Activated CD4-positive, alpha-beta T cell treated with anti-CD3 and anti-CD28 coated beads for 1 hour (primary cell): ENCODE results near the gene DVL3.
"Not testable (repeated sequence)": the region's sequence is repeated elsewhere in the genome, so short reads cannot be mapped to it uniquely, and the experiment has no call there.

ENCODE experiments used
- DNase-seq: peaks from one replicate; pipeline ENCODE4 v3.0.0-alpha.2; 2020

The DVL3 gene

DNA sequence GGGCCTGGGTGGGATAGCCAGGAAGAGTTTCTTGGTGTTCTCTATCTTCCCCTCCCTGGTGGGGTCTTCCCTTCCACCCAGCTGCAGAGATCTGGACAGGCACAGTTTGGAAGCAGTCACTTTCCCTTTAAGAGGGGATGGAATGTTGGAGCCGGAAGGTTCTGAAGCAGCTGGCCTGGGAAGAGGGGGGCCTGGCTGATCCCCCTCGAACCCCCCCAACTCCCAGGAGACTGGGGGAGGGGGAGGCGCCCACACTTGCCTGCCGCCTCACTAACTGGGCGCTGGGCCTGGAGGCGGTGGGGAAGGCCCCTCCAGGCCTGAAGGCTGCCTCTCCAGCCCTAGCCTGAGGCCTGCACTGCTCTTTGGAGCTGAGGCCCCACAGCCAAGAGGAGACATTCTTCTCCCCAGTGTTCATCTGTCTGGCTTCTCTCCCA, 1.4 kb downstream of the DVL3 start:
- DNase-seq, result no peak

DNA sequence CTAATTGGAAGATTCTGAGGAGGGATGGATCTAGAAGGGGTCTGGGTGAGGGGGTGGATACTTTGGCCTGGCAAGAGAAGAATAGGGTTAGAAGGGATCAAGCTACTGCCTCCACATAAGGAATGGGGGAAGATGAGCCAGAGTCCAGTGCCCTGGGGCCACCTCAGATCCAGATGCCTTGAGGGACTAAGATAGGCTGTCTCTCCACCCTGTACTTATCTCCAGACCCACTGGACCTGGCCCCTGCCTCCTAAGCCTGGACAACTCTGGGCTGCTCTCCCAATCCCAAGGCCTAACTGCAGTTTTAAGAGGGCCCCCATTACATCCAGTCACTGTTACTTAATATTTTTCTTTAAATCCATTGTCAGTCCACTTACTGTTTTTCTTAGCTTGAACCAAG, 2.0 kb downstream of the DVL3 start:
- no peak for DNase-seq

DNA sequence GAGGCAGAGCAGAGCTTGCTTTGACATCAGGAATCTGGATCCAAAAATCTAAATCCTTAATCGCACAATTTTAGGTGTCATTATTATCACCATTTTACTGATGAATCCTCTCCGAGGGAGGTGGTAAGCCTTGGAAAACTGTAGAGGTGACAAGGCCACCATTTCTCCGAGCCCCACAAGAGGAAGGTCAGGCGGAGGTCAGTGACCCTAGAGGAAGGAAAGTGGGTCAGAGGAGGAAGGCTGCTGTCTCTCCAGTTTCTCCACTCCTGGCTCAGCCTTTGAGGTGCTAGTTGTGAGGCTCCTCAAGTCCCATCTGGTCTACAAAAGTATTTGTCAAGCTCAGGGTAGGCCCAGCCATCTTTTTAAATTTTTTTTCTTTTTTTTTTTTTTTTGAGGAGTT, 3.2 kb downstream of the DVL3 start:
- no peak for DNase-seq

DNA sequence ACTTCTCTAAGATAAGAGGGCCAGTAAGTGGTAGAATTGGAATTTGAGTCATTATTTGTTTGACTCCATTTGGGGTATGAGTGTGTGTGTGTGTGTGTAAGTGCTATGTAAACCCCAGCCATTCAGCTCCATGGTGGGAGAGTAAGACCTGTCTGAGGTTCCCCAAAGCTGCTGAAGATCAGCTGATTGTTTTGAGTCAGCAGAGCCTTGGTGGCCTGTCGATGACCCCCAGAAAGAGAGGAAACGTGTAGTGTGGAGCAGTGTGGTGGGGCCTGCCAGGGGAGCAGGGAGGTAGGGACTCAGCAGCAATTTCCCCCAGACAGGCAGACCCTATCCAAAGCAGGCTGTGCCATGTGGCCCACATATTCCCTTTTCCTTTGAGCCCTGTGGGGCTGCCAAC, 5.3 kb downstream of the DVL3 start:
- no peak for DNase-seq

DNA sequence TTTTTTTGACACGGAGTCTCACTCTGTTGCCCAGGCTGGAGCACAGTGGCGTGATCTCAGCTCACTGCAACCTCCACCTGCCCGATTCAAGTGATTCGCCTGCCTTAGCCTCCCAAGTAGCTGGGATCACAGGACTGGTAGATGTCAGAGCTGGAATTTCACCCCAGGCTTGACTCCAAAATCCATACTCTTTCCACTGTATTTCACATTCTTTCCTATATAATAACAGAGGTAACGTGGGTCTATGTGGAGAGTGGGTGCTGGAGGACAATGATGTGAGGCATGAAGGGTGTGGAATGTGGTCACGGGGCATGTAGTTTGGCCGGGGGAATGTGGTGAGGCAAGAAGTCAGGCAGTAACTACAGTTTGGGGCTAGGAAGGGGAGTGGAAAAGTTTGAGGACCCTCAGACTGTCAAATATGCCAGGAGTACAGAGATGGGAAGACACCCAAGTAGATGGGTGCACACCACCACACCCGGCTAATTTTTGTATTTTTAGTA, 7.4 kb downstream of the DVL3 start:
- DNase-seq, result not testable (repeated sequence)

DNA sequence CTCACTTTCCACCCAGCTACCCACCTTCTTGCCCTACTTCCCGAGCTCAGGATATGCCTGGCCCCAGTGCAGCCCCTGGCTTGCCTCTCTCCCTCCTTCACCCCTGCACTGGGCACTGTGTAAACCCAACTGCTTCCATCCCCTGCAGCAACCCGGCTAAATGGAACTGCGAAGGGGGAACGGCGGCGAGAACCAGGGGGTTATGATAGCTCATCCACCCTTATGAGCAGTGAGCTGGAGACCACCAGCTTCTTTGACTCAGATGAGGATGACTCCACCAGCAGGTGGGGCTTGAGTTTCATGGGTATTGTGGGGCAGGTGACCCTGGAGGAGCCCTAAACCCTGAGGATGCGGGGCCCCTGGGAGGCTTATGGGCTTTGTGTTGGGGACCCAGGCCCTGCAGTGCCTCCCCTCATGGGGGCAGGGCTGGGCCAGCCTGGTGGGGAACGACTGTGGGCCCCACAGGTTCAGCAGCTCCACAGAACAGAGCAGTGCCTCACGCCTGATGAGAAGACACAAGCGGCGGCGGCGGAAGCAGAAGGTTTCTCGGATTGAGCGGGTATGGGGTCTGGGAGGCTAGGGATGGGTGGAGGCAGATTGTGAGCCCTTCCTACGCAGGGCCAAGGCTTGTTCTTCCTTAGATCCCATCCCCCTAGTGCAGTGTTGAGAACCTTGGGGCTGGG, 9.6 kb downstream of the DVL3 start:
- no peak for DNase-seq

DNA sequence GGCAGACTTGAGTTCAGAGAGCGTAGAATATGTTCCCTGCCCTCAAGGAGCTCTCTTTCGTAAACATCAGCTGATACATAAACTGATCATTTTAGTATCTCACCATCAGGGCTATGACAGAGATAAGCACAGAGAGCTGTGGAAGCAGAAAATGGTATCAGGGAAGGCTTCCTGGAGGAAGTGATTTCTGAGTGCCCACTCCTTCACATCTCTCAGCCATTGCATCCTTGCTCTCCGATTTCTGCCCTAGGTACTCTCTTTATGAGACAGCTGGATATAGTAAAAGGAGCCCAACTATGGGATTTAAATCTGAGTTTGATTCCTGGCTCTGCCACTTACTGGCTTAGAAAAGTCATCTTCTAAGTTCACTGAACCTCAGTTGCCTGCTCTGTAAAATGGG, 10.4 kb downstream of the DVL3 start:
- DNase-seq, result no peak

DNA sequence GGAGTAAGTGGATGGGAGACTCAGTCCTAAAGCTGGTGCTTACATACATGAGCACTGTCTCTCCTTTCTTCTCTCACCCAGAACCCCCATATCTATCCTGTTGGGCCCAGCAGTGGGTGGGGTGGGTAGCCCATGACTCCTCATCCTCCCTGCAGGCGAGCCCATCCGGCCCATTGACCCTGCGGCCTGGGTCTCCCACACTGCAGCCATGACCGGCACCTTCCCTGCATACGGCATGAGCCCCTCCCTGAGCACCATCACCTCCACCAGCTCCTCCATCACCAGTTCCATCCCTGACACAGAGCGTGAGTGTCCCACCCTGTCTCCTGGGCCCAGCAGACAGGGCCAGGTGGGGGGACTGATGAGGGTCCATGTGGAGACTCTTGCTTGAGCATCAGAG, 11.5 kb downstream of the DVL3 start:
- DNase-seq, result no peak

DNA sequence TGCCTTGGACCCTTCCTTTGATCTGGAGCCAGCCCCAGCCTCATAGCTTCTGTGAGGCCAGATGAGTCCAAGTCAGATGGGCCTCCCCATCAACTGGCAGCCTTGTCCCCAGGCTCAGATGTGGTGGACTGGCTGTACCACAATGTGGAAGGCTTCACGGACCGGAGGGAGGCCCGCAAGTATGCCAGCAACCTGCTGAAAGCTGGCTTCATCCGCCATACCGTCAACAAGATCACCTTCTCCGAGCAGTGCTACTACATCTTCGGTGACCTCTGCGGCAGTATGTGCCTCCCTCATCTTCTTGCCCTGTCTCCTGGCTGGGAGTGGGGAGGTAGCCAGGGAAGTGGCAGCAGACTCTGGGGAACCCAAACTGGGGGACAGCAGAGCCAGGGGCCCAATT, 12.6 kb downstream of the DVL3 start:
- DNase-seq, result no peak

DNA sequence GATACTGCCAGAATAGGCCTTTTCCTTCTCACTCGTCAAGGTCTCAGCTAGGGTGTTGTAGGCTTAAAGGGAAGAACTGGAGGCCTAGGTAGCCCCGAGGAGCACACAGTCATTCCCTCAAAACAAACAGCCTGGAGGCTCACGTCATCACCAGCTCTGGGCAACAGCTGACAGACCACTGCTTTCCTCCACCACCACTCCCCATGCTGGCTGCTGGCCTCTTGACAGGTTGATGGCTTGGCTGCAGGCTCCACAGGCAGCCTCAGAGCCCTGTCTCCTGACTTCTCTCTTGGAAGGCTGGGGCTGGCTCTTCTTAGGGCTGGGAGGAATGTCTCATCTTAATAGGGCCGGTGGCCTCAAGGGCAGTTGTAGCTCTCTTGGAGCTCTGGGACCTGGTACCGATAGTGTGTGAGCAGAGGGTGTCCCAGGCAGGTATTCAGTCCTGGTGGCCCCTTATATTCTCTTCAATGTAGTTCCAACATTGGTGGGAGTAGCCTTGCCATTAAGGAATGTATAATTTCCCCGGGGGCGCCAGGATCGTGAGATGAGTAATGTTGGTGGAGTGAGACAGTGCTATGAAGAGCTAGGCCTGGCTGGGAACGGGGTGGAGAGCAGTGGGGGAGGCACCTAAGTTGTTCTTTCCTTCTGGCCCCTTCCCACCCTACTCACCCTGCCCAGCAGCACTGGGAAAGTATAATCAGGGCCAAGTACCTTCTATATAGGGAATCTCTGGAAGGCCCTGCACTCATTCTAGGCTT, 13.4 kb downstream of the DVL3 start:
- no peak for DNase-seq

DNA sequence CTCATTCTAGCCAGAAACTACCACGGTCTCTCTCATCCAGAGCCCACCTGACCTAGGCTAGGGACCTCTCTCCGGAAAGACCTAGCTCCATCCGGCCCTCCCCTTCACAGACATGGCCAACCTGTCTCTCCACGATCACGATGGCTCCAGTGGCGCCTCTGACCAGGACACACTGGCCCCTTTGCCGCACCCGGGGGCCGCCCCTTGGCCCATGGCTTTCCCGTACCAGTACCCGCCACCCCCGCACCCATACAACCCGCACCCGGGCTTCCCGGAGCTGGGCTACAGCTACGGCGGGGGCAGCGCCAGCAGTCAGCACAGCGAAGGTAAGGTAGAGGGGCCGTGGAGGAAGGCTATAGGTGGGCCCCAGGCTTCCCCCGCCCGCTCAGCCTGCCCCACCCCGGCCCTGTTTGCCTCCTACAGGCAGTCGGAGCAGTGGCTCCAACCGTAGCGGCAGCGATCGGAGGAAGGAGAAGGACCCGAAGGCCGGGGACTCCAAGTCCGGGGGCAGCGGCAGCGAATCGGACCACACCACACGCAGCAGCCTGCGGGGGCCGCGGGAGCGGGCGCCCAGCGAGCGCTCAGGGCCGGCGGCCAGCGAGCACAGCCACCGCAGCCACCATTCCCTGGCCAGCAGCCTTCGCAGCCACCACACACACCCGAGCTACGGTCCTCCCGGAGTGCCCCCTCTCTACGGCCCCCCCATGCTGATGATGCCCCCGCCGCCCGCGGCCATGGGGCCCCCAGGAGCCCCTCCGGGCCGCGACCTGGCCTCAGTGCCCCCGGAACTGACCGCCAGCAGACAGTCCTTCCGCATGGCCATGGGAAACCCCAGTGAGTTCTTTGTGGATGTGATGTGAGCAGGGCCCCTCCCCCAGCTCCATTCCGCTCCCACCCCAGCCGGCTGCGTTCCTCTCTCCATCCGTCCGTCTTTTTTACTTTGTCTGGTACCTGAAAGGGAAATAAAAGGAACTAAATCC, 15.0 kb downstream of the DVL3 start:
- DNase-seq, result no peak

DNA sequence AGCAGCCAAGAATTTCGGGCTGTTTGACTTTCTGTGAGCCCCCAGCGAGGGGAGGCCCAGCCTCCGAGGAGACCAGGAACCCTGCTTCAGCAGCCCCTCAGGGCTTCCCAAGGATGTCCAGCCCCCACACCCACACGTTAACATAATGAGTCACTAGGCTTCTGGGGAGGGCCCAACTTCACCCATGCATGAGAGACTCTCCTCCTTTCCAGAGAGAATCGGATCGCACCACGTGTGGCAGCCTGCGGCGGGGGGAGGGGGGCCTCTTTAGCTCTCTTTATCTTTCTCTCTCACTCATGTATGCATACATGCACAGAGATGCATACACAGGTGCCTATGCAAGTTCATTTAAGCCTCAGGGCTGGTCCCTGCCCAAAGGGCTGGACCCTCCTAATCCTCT, 16.4 kb downstream of the DVL3 start:
- DNase-seq, result no peak

DNA sequence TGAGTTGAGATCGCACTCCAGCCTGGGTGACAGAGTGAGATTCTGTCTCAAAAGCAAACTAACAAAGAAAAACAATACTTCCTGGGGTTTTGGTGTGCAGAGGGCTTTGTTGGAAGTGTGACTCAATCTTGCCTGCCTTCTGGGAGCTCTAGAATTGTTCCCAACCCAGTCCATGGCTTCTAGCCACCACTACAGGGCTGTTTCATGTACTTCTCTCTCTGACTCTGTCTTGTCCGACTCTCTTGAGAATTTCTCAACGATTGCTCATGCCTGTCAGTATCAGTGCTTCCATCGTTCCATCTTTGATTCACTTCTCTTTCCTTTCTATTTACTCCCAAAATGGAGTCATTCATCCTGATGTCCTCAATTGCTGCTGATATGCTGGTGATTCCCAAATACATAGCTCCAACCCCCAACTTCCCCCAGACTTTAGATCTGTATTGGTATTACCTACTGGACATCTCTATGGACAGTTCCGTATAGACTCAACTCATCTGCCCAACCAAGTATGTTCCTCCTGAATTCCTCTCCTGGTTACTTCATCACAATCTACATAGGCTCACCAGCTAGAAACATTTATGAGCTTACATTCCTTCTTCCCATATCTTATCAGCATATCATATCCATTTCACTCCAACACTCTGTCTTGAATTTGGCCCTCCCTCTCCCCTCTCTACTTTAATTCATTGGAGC, 17.6 kb downstream of the DVL3 start:
- no peak for DNase-seq

DNA sequence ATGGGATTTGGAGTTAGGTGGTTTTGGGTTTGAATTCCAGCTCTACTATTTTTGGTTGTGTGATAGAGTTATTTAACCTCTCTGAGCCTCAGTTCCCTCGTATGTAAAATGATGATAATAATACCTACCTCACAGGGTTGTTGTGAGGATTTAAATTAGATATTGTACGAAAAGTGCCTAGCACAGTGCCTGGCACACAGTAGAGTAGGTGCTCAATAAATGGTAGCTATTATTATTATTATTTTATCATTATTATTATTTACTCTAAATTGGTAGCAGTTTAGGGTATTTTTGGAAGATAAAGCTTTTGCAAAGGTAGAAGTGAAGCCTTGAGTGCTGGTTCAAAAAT, 18.2 kb downstream of the DVL3 start:
- DNase-seq, result no peak

DNA sequence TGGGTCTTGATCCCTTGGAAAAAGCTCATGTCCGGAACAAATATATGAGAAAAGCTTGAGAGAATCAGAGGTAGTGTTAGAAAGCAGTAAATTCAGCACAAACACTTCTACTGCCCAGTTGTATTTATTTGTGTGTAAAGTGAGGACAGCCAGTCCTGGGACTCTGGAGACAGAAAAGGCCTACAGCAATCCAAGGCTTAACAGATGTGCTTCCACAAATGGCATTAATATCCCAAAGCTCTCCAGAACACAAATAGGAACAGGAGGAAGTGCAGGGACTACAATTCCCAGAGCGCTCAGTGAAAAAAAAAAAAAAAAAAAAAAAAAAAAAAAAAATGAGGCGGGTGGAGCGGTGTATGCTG, 19.1 kb downstream of the DVL3 start:
- no peak for DNase-seq

DNA sequence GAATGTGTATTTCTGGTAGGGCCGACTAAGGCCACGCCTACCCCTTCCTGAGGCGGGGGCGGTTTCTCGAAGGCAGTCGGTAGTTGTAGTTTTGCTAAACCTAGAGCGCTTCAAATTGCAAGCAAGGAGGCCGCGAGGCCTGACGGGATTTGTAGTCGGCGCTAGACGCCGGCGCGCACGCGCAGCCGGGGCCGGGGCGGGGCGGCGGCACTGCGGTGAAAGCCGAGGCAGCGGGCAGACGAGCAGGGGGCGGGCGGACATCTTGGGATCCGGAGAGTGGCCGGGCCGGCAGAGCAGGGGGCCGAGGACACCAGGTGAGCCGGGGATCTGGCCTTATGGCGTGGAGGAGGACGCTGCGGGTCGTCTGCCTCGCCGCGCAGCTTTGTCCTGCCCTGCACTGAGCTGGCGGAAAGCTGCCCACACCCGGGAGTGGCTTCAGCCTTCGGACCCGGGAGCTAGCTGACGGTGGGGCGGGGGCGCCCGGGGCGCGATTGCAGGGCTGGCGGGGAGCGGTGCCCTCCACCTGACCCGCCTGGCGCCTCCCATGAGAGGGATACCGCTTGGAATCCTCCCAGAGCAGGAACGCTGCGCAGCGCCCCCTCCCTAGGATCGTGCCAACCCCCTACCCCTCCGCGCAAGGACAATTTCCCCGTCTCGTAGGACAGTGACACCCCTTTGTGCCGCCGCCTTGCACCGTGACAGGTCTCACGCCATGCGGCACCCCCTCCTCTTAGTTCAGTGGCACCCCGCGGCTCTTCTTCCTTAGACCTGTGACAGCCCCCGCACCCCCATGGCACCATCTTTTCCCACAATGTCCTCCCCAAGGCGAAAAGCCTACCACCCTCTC, 19.7 kb downstream of the DVL3 start, which contains the start of gene AP2M1:
Gene AP2M1, plus strand, starts transcription at position 210 of the 847 bp plus-strand sequence. CDS start 2,139 bp downstream, outside the sequence.
- peak; percentile 97 for DNase-seq

DNA sequence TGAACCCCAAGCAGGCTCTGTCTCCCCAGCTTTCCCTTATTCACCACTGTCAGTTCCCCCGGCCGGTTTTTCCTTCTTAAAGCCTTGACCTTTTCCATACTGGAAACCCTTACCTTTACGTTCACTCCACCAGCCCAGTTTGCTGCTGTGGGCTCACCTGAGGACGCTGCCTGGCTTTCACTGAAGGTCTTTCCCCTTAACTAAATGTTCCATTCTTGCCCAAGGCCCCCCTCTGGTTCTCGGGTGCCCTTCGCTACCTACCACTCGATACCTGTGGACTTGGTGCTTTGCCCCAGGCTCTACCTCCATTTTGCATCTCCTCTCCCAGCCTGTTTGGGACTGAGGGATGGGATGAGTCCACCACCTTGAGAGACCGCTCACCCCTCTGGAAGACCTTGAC, 20.3 kb downstream of the DVL3 start:
- DNase-seq, result no peak

DNA sequence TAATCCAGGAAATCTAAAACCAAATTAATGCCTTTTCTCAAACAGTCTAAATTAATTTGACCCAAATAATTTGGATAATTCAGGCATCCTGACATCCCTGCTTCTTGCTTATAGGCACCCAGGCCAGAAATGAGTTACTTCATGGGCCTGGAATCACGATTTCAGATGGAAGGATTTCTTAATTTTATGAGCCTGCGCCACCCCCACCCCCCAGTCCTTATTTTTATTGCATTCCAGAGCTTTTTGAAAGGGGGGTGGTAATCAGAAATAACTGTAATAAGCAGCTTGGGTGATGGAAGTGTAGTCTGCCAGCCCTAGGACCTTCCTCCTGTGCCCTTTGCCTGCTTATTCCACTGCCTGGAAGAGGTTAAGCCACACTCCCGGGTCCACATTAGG, 20.8 kb downstream of the DVL3 start:
- DNase-seq, result no peak

DNA sequence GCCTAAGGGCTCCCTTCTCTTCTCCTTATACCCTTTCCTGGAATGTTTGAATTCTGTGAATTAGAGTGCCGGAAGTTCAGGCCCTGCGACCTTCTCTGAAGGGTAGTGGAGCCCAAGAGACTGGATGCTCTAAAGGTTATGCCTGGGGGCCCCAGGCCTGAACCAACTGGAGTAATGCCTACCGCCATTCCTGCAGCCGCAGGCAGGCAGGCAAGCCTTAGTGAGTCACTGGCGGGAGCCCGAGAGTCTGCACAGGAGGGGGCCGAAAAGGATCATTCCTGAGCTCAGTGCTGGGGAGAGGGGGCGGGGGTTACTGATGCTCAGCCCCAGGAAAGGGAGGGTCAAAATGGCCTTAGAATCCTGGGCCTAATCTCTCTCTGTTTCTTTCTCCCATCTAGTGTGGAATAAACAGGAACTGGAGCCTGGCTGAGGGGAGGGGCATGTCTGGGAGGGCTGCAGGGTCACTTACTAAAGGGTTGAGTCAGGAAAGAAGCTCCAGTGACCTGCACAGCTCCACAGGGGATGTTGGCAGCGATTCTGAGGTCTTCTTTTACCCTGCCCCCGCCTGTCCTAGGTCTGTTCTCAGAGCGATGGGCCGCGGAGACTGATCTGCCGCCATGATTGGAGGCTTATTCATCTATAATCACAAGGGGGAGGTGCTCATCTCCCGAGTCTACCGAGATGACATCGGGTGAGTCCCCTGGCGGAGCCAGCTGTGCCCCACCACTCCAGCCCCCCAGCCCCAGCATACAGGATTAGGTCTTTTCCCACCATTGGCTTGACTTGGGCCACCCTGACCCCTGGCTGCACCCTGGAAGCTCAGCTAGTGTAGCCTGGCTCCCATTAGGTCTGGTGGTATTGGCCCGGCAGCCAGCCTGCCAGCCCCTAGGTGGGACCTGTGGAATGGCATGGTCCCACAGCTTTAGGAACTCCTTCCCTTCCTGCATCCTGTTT, 21.5 kb downstream of the DVL3 start:
- DNase-seq, result no peak

DNA sequence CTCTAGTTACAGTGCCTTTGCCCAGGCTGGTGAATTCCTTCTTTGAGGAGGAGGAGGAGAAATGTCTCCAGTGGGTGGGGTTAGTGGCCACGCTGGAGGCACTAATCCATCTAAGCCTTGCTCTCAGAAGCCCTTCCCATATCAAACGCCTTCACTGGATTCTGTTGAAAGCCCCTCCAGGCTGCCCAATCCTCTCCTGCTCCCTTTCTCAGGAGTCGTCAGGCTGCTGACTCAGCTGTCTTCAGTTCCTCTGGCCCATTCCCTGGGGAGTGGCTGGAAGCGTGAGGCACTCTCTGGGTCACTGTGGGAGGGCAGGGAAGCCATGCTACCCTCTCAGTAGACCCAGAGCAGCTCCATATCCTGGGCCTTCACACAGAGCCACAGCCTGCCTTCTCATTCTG, 22.2 kb downstream of the DVL3 start:
- no peak for DNase-seq
